Heart left ventricle (tissue), 13 donors: ENCODE results near the gene FAM229A.

Experiments used
- CTCF ChIP-seq, 12 donors: fragments of 200-600 bp; sonication (generic) in 4 of 12; IDR thresholded peaks; one replicate each; pipeline versions ENCODE4 v1.5.0 to v1.8.0; 2018 to 2022; ENCODE audit warnings: antibody characterized with exemption in 12 of 12, mild to moderate bottlenecking in 5 of 12
- POLR2A ChIP-seq, 2 donors: fragments of 450-650 bp; IDR thresholded peaks; one replicate each; pipeline ENCODE4 v1.6.1; 2017; ENCODE audit warnings: antibody characterized with exemption in 2 of 2, mild to moderate bottlenecking in 2 of 2, moderate library complexity in 2 of 2
- donor health status: ischemic (EF 13 %, LVEDD 7.1; RV severe dilation, severe dysfunction).
- donor health status: DM: no; HTN: yes; CAD: no.
- donor health status: DM: no; HTN: no; CAD: no.
- donor health status: ischemic (EF 25% LVEDD 6.9; RV normal size, moderate dysfunction).
- donor health status: ischemic (EF 25% LVEDD 5.7; RV mildly dilated, moderate dysfunction).
- donor health status: ischemic (EF 35%, LVEDD 5.7; RV mildly dilated, moderate dysfunction).
- donor health status: nonischemic (EF 11% LVEDD 7.7; RV severe dilation, severe dysfunction).
- donor health status: DM: yes; HTN: yes; CAD: no.
- donor health status: PGD.
- donor health status: ischemic (EF 29% LVEDD 5.4; RV normal size, mild dysfunction).
- donor health status: nonischemic (EF 23%, LVEDD 6.1; RV moderate dilation, normal function).

DNA sequence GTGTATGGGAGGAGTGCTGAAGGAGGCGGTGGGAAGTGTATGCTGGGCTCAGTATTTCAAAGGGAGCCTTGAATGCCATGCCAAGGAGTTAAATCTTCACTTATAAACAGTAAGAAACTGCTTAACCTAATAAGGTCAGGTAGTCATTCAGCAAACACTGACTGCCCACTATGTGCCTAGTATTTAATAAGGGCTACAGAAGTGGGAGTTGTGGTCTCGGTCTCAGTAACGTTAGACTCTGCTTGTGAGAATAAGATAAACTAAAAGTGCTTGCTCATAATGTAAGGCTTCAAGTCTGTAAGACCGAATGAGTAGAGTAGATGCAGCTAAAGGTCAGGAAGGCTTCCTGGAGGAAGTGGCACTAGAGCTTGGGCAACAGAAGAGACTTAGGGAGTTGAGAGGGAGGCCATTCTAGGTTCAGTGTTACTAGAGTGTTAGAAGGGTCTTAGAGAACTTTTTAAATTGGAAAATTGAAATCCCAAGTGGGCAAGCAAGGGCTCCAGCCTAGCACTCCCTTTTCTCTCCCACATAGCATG lies 32.3 kb downstream of the FAM229A start:
- TF ChIP-seq CTCF (IDR thresholded peaks at IDR 0.05) (no peak), POLR2A (IDR thresholded peaks at IDR 0.05) (no peak)
